Liver (tissue), 9 donors: ENCODE results near the gene EIF4E3. TPM values are rescaled to one million over a fixed set of nuclear protein-coding genes. Genes with fewer than 3 reads are reported as not detected.

Experiments used
- DNase-seq: peaks from one replicate; pipeline ENCODE4 v3.0.0-alpha.2; 2017; ENCODE audit warnings: low spot score
- H3K27ac ChIP-seq, 2 donors: one replicate each; pipeline ENCODE4 v1.7.0; 2013; ENCODE audit warnings: inconsistent platforms in 2 of 2, low read length in 2 of 2, control low read depth in 1 of 2, low read depth in 1 of 2, mild to moderate bottlenecking in 1 of 2
- H3K27me3 ChIP-seq, 4 donors: one replicate each; pipeline versions ENCODE4 v1.6.1 to v1.7.0; 2013; ENCODE audit warnings: low read length in 3 of 4, inconsistent platforms in 1 of 4, mild to moderate bottlenecking in 1 of 4, moderate library complexity in 1 of 4; ENCODE audit not compliant: control insufficient read depth in 4 of 4, insufficient read depth in 4 of 4
- H3K36me3 ChIP-seq, 4 donors: one replicate each; pipeline versions ENCODE4 v1.6.1 to v1.7.0; 2013; ENCODE audit warnings: low read length in 3 of 4, mild to moderate bottlenecking in 3 of 4, low read depth in 1 of 4, moderate library complexity in 1 of 4; ENCODE audit not compliant: control insufficient read depth in 4 of 4, insufficient read depth in 3 of 4
- H3K4me1 ChIP-seq, 4 donors: one replicate each; pipeline versions ENCODE4 v1.6.1 to v1.7.0; 2013; ENCODE audit warnings: low read length in 3 of 4, mild to moderate bottlenecking in 3 of 4, moderate library complexity in 1 of 4; ENCODE audit not compliant: control insufficient read depth in 4 of 4, insufficient read depth in 4 of 4
- H3K4me3 ChIP-seq, 3 donors: one replicate each; pipeline versions ENCODE4 v1.6.1 to v1.7.0; 2013; ENCODE audit warnings: low read length in 3 of 3, control low read depth in 1 of 3, low read depth in 1 of 3, mild to moderate bottlenecking in 1 of 3
- H3K9ac ChIP-seq, 2 donors: one replicate each; pipeline ENCODE4 v1.7.0; 2013; ENCODE audit warnings: low read length in 2 of 2, mild to moderate bottlenecking in 2 of 2, moderate library complexity in 2 of 2, control low read depth in 1 of 2, low read depth in 1 of 2
- H3K9me3 ChIP-seq, 4 donors: one replicate each; pipeline versions ENCODE4 v1.6.1 to v1.7.0; 2013; ENCODE audit warnings: low read length in 3 of 4; ENCODE audit not compliant: control insufficient read depth in 4 of 4
- ATF3 ChIP-seq: IDR thresholded peaks from 2 replicates; pipeline ENCODE4 v1.6.1; 2016; ENCODE audit warnings: antibody characterized with exemption
- CTCF ChIP-seq: fragments of 150-350 bp; IDR thresholded peaks from 2 replicates; pipeline ENCODE4 v1.5.1; 2017; ENCODE audit warnings: improper control_type of control experiment, low read depth, low read length; ENCODE audit not compliant: missing input control
- EGR1 ChIP-seq, 2 donors: IDR thresholded peaks; 2 replicates each; pipeline ENCODE4 v1.6.1; 2016 to 2018; ENCODE audit warnings: antibody characterized with exemption in 2 of 2, low read depth in 2 of 2
- FOXA1 ChIP-seq: IDR thresholded peaks from 2 replicates; pipeline ENCODE4 v1.6.1; 2016; ENCODE audit warnings: antibody characterized with exemption
- FOXA2 ChIP-seq: IDR thresholded peaks from 2 replicates; pipeline ENCODE4 v1.6.1; 2016; ENCODE audit warnings: antibody characterized with exemption
- GABPA ChIP-seq, 2 donors: IDR thresholded peaks in 1 of 2; conservative IDR thresholded peaks in 1 of 2; 2 replicates each; pipeline ENCODE4 v1.6.1; 2016; ENCODE audit warnings: antibody characterized with exemption in 2 of 2, mild to moderate bottlenecking in 1 of 2, moderate library complexity in 1 of 2
- HNF4A ChIP-seq, 2 donors: conservative IDR thresholded peaks; 2 replicates each; pipeline ENCODE4 v1.6.1; 2016; ENCODE audit warnings: antibody characterized with exemption in 2 of 2, mild to moderate bottlenecking in 2 of 2
- HNF4G ChIP-seq: IDR thresholded peaks from 2 replicates; pipeline ENCODE4 v1.6.1; 2016; ENCODE audit warnings: antibody characterized with exemption
- JUND ChIP-seq, 2 donors: IDR thresholded peaks; 2 replicates each; pipeline ENCODE4 v1.6.1; 2016; ENCODE audit warnings: antibody characterized with exemption in 2 of 2
- MAX ChIP-seq: IDR thresholded peaks from 2 replicates; pipeline ENCODE4 v1.6.1; 2016; ENCODE audit warnings: antibody characterized with exemption
- NR2F2 ChIP-seq: IDR thresholded peaks from 2 replicates; pipeline ENCODE4 v1.6.1; 2016; ENCODE audit warnings: antibody characterized with exemption
- RAD21 ChIP-seq, 2 donors: IDR thresholded peaks; 2 replicates each; pipeline ENCODE4 v1.6.1; 2016; ENCODE audit warnings: antibody characterized with exemption in 2 of 2, mild to moderate bottlenecking in 2 of 2
- REST ChIP-seq: IDR thresholded peaks from 2 replicates; pipeline ENCODE4 v1.6.1; 2016; ENCODE audit warnings: antibody characterized with exemption, mild to moderate bottlenecking
- RXRA ChIP-seq, 2 donors: IDR thresholded peaks; 2 replicates each; pipeline ENCODE4 v1.6.1; 2017 to 2018; ENCODE audit warnings: antibody characterized with exemption in 2 of 2, mild to moderate bottlenecking in 1 of 2
- SP1 ChIP-seq: IDR thresholded peaks from 2 replicates; pipeline ENCODE4 v1.6.1; 2018; ENCODE audit warnings: antibody characterized with exemption, mild to moderate bottlenecking
- TAF1 ChIP-seq: conservative IDR thresholded peaks from 2 replicates; pipeline ENCODE4 v1.6.1; 2016; ENCODE audit warnings: antibody characterized with exemption, mild to moderate bottlenecking
- YY1 ChIP-seq: IDR thresholded peaks from 2 replicates; pipeline ENCODE4 v1.6.1; 2016; ENCODE audit warnings: antibody characterized with exemption, mild to moderate bottlenecking
- ZBTB33 ChIP-seq: IDR thresholded peaks from 2 replicates; pipeline ENCODE4 v1.6.1; 2016; ENCODE audit warnings: antibody characterized with exemption
- WGBS: extraction: QIAGEN DNeasy Blood & Tissue Kit; methylation state at CpG from one replicate; pipeline ENCODE4 v1.1.7; 2013; 5-methylcytosine and 5-hydroxymethylcytosine counted together
- polyA plus RNA-seq, 2 donors: library from polyadenylated mRNA; stranded (reverse) in 1 of 2; unstranded in 1 of 2; fragments of 200-250 nt in 1 of 2; fragments of >200 nt in 1 of 2; fragmentation: Nextera tagmentation in 1 of 2; extraction: Ambion mirVana in 1 of 2; gene quantifications; one replicate each; pipeline versions ENCODE4 v1.2.1 to v1.2.3, GENCODE V29; 2013 to 2015
- total RNA-seq, 2 donors: library from RNA; depleted of rRNA; stranded (reverse); fragments of >200 nt; gene quantifications; one replicate each; pipeline ENCODE4 v1.2.3, GENCODE V29; 2014
- donor health status: healthy.
- donor health status: healthy.
- donor health status: healthy.
- donor health status: healthy.
- donor health status: healthy.

EIF4E3 gene
- total and polyA plus RNA-seq, 4 donors = 1.1 to 4.0 (median 2.6) TPM

- TF ChIP-seq REST (no peak), GABPA (IDR thresholded peaks at IDR 0.05 in 1 of 2, conservative IDR thresholded peaks at IDR 0.05 in 1 of 2) (no peak), SP1 (no peak), RXRA (IDR thresholded peaks at IDR 0.05) (no peak), EGR1 (IDR thresholded peaks at IDR 0.05; ENCODE audit: low read depth in 2 of 2) (no peak), ATF3 (no peak), HNF4A (conservative IDR thresholded peaks at IDR 0.05) (no peak)
Observed at GRCh38 chr3:71714595-71714994, 10.6 kb downstream of the EIF4E3 start (continued).

GRCh38 chr3:71713041-71713440 lies 12.2 kb downstream of the EIF4E3 start:
- no peak overlapping the region for H3K9ac ChIP-seq
- no peak for DNase-seq
- H3K4me3 ChIP-seq = no peak overlapping the region
- no peaks in the 10 kb centered on the region for H3K9me3 ChIP-seq
- TF ChIP-seq FOXA1 = no peak
- TF ChIP-seq HNF4G = no peak
- TF ChIP-seq RAD21 (IDR thresholded peaks at IDR 0.05) = no peak
- no peak for TF ChIP-seq MAX
- no peak for TF ChIP-seq ZBTB33
- TF ChIP-seq REST = no peak
- no peak for TF ChIP-seq HNF4A (conservative IDR thresholded peaks at IDR 0.05)
- no peak for TF ChIP-seq YY1
- no peak for TF ChIP-seq JUND (IDR thresholded peaks at IDR 0.05)
- no peak for TF ChIP-seq CTCF
- TF ChIP-seq EGR1 (IDR thresholded peaks at IDR 0.05; ENCODE audit: low read depth in 2 of 2) = no peak
- TF ChIP-seq TAF1 = no peak
- no peak for TF ChIP-seq FOXA2
- no peak for TF ChIP-seq NR2F2
- H3K27ac ChIP-seq = no peak overlapping the region
- no peaks in the 10 kb centered on the region for H3K27me3 ChIP-seq
- peaks cover 0 to 5% (median 2%) of the 10 kb centered on the region in 4 donors for H3K4me1 ChIP-seq
- peaks cover 0 to 4% (median 0%) of the 10 kb centered on the region in 4 donors for H3K36me3 ChIP-seq
- 90% methylated on average over 2 of the region's 2 CpGs for WGBS
